GM12873 (cell line): ENCODE results near the gene KCNJ5.

ENCODE experiments used
- TF ChIP-seq, protein P1 (sequence below): IDR thresholded peaks from 2 replicates; pipeline ENCODE4 v1.5.1; 2012; ENCODE audit warnings: low read depth, mild to moderate bottlenecking, moderate library complexity, low read length, control low read depth; ENCODE audit not compliant: insufficient read depth; ENCODE audit errors: missing control alignments

KCNJ5 gene

DNA sequence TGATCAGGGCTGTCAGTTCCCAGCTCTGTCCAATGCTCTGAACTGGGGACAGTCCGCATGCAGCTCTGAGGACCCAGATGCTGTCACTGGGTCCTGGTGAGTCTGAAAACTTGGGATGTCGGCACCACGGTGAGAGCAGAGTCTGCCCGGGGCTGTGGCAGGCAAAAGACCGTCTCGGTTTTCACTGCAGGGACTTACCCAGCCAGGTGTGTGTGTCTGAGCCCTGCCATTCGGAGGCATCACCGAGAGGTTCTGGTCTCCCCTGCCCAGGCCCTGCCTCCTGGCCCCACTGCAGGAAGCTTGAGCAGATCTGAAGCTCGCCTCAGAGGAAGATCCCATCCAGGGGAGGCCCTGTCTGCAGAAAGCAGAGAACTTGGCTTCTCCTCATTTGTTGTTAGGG, 46.3 kb downstream of the KCNJ5 start:
- TF ChIP-seq, protein P1, sequence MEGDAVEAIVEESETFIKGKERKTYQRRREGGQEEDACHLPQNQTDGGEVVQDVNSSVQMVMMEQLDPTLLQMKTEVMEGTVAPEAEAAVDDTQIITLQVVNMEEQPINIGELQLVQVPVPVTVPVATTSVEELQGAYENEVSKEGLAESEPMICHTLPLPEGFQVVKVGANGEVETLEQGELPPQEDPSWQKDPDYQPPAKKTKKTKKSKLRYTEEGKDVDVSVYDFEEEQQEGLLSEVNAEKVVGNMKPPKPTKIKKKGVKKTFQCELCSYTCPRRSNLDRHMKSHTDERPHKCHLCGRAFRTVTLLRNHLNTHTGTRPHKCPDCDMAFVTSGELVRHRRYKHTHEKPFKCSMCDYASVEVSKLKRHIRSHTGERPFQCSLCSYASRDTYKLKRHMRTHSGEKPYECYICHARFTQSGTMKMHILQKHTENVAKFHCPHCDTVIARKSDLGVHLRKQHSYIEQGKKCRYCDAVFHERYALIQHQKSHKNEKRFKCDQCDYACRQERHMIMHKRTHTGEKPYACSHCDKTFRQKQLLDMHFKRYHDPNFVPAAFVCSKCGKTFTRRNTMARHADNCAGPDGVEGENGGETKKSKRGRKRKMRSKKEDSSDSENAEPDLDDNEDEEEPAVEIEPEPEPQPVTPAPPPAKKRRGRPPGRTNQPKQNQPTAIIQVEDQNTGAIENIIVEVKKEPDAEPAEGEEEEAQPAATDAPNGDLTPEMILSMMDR, result no peak

DNA sequence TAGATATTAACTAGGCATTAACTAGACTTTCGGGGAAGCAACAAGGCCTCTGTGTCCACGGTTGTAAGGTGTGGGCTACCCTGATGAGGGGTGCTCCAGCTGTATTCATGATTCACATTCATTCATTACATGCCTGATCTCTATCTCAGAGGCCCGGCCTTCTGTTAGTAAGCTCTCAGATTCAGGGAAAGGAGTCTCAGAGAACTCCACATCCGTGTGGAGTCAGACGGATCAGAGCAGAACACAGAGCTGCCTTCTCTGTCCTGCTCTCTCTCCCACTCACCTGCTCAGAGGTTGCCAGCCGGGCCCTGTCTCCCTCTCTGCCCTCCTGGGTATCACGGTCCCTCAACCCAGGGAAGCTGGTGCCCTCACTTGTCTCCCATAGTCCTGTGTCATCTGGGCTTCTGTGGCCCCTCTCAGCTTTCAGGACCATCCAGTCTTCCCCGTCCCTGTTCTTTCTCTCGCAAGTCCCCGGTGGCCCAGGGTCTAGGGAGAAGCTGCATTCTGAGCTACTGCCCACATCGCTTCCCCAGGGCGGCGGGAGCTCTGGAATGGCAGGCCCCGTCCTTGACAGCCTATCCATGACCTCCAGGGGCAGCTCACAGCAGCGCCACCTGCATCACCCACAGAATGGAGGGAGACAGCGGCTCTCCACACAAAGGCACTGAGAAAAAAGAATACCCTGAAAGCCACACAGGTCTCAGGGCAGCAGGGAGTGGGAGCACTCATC, 47.2 kb downstream of the KCNJ5 start:
- TF ChIP-seq, protein P1, result no peak

DNA sequence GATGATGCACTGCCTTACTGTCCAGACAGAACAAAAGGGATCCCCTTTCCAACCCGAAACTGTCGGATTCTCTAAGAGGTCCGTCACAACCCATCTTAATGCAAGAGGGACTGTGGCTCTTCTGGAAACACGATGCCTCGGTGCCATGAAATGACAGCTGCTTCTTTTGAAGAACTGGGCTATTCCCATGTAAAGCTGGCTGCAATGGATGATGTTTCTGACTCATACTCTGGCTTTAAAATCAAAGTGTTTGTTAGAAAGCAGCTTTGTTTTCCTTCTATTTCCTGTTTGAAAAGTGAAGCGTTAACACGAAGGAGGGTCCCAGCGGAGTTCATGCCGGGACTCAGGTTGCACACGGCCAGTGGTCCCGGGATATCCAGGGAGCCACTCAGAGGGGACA, 48.4 kb downstream of the KCNJ5 start:
- TF ChIP-seq, protein P1, result no peak

DNA sequence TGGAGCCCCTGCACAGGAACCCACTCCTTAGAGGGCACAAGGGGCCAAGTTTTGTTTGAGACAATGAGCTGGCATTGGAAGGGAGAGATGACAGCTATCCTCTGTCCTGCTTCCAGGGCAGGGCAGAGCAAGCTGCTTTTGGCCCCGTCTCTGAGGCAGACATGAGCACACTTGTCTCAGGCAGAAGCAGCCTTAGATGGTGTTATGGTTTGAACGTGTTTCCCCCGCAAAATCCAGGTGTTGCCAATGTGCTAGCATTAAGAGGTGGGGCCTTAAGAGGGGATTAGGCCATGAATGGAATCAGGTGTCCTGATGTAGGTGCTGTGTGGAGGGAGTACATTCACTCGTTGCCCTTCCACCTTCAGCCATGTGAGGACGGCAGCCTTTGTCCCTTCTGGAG, 49.0 kb downstream of the KCNJ5 start:
- TF ChIP-seq, protein P1, result no peak

DNA sequence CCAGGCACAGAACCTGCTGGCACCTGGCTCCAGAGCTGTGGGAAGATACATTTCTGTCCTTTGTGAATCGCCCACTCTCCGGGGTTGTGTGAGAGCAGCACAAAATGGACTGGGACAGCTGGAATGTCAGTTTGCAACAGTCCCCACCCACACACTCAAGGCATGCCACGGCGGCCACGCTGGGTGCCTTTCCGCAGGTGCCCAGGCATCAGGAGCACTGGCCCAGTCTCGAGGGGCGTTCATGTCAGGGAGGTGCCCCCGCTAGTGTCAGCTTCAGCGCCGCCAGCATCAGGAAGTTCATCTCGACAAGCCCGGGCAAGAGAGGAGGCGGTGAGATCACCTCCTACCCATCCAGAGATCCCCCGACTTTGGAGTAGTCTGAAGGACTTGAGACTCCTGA, 49.4 kb downstream of the KCNJ5 start:
- TF ChIP-seq, protein P1, result no peak

DNA sequence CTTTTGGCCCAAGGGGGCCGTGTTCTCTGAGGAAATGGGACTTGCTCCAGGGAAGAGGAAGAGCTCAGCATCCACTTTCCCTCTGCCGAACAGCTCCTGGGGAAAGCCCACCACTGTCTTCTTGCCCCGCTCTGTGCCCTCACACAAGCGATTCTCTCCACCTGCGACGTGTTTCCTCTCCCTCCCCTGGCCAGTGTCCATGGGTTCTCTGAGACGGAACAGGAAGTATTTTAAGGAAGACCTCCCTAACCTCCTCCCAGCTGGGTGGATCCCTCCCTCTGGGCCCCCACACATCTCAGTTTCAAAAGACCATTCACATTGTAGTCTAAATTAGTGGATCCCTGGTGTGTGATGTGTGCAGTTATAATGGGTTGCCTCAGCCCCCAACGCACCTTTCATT, 50.0 kb downstream of the KCNJ5 start:
- TF ChIP-seq, protein P1, result no peak

DNA sequence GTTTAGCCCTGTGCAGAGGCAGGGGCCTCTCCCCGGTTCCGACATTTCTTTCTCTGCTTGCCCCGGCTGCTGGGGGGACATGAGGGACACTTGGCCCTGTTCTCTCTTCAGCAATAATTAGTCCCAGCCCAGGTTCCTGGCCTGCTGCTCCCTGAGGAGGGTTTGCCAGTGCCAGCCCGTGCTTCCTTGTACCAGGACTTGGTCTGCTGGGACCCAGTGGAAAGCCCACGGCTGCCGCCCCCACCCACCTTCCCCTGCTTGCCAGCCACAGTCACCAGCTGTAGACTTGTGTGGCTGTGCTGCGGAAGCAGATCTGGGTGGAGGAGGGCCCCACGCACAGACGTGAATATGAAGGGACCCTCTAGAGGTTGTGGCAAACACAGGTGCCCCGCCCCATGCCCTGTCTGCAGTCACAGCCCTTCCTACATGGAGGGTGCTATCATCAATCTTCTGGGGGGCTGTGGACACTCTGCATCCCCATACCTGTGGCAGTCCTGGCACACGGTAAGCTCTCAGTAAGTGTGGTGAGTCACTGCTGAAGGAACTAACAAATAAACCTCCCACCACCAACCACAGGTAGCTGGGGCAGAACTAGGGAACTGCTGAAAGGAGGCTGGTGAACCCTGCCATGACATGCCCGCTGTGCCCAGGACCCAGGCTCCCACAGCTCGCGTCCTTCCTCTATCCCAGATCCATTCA, 50.6 kb downstream of the KCNJ5 start:
- TF ChIP-seq, protein P1, result no peak
